Measurements from ENCODE around the gene IFI16. TPM values are rescaled to one million over a fixed set of nuclear protein-coding genes. Genes with fewer than 3 reads are reported as not detected.
A peak's percentile ranks its signal among the peaks of the same experiment; 100 is the strongest.

Gene IFI16
- total and polyA plus RNA-seq, 5 donors = 29.5 to 43.1 (median 34.1) TPM

GRCh38 chr1:159056069-159056698 lies 46.5 kb downstream of the IFI16 start:
- H3K27ac ChIP-seq (ENCODE audit: low read length) = no peak overlapping the region

GRCh38 chr1:159058751-159059150 lies 49.0 kb downstream of the IFI16 start:
- Histone ChIP-seq H3K27ac (ENCODE audit: low read length) (no peak overlapping the region), H3K27me3 (ENCODE audit: control insufficient read depth, insufficient read depth) (no peaks in the 10 kb centered on the region), H3K4me1 (ENCODE audit: control insufficient read depth, insufficient read depth, low read length) (no peaks in the 10 kb centered on the region), H3K9me3 (ENCODE audit: control insufficient read depth, low read length) (no peaks in the 10 kb centered on the region), H3K4me3 (ENCODE audit: low read length) (no peak overlapping the region)
- ATAC-seq (peak in 1 of 2 donors; percentile 29), DNase-seq (no peak)
- intact Hi-C loops (cut with DNase I) = no loop called here
- WGBS = 82% methylated on average over 7 of the region's 7 CpGs

More at GRCh38 chr1:159056069-159056698, 46.5 kb downstream of the IFI16 start:
- H3K27me3 ChIP-seq (ENCODE audit: control insufficient read depth, insufficient read depth) = no peaks in the 10 kb centered on the region
- H3K4me1 ChIP-seq (ENCODE audit: control insufficient read depth, insufficient read depth, low read length) = no peaks in the 10 kb centered on the region
- DNase-seq = no peak
- H3K9me3 ChIP-seq (ENCODE audit: control insufficient read depth, low read length) = no peaks in the 10 kb centered on the region
- intact Hi-C loops (cut with DNase I) = no loop called here
- WGBS = 83% methylated on average over 7 of the region's 7 CpGs
- H3K4me3 ChIP-seq (ENCODE audit: low read length) = no peak overlapping the region
- ATAC-seq = peak in 1 of 2 donors; percentile 37

- ATAC-seq = no peak
- no peak overlapping the region for H3K27ac ChIP-seq (ENCODE audit: low read length)
- no peaks in the 10 kb centered on the region for H3K27me3 ChIP-seq (ENCODE audit: control insufficient read depth, insufficient read depth)
- H3K9me3 ChIP-seq (ENCODE audit: control insufficient read depth, low read length) = no peaks in the 10 kb centered on the region
- no peaks in the 10 kb centered on the region for H3K4me1 ChIP-seq (ENCODE audit: control insufficient read depth, insufficient read depth, low read length)
- 95% methylated on average over 8 of the region's 8 CpGs for WGBS
- no peak overlapping the region for H3K4me3 ChIP-seq (ENCODE audit: low read length)
- peak in 1 of 3 donors; percentile 40 for DNase-seq
- intact Hi-C loops (cut with DNase I) = no loop called here
Measured at GRCh38 chr1:159065106-159065505, 55.4 kb downstream of the IFI16 start.

- ATAC-seq (no peak), DNase-seq (no peak)
- Histone ChIP-seq H3K27ac (ENCODE audit: low read length) (no peak overlapping the region), H3K4me3 (ENCODE audit: low read length) (no peak overlapping the region), H3K27me3 (ENCODE audit: control insufficient read depth, insufficient read depth) (no peaks in the 10 kb centered on the region), H3K4me1 (ENCODE audit: control insufficient read depth, insufficient read depth, low read length) (no peaks in the 10 kb centered on the region), H3K9me3 (ENCODE audit: control insufficient read depth, low read length) (no peaks in the 10 kb centered on the region)
- intact Hi-C loops (cut with DNase I) = no loop called here
- 75% methylated on average over 4 of the region's 4 CpGs for WGBS
Measured at GRCh38 chr1:159066108-159066507, 56.4 kb downstream of the IFI16 start.

GRCh38 chr1:159067699-159068621 lies 58.3 kb downstream of the IFI16 start:
- H3K4me3 ChIP-seq (ENCODE audit: low read length) = no peak overlapping the region
- no peak overlapping the region for H3K27ac ChIP-seq (ENCODE audit: low read length)
- WGBS = 48% methylated on average over 6 of the region's 6 CpGs
- H3K9me3 ChIP-seq (ENCODE audit: control insufficient read depth, low read length) = no peaks in the 10 kb centered on the region
- no peak for DNase-seq
- no peaks in the 10 kb centered on the region for H3K4me1 ChIP-seq (ENCODE audit: control insufficient read depth, insufficient read depth, low read length)
- peak; percentile 55 to 57 for ATAC-seq
- intact Hi-C loops (cut with DNase I) = no loop called here
- no peaks in the 10 kb centered on the region for H3K27me3 ChIP-seq (ENCODE audit: control insufficient read depth, insufficient read depth)

GRCh38 chr1:159068886-159069285 lies 59.2 kb downstream of the IFI16 start:
- no peaks in the 10 kb centered on the region for H3K27me3 ChIP-seq (ENCODE audit: control insufficient read depth, insufficient read depth)
- ATAC-seq (no peak), DNase-seq (no peak)
- no peak overlapping the region for H3K27ac ChIP-seq (ENCODE audit: low read length)
- 80% methylated on average over 2 of the region's 2 CpGs for WGBS
- H3K9me3 ChIP-seq (ENCODE audit: control insufficient read depth, low read length) = no peaks in the 10 kb centered on the region
- H3K4me1 ChIP-seq (ENCODE audit: control insufficient read depth, insufficient read depth, low read length) = no peaks in the 10 kb centered on the region
- intact Hi-C loops (cut with DNase I) = no loop called here
- H3K4me3 ChIP-seq (ENCODE audit: low read length) = no peak overlapping the region

- ATAC-seq (peak; percentile 60 to 66), DNase-seq (no peak)
- H3K27me3 ChIP-seq (ENCODE audit: control insufficient read depth, insufficient read depth) = no peaks in the 10 kb centered on the region
- H3K9me3 ChIP-seq (ENCODE audit: control insufficient read depth, low read length) = no peaks in the 10 kb centered on the region
- intact Hi-C loops (cut with DNase I) = loop anchor here in 3 of 4 donors (5.0 to 10.0 kb wide), 2 partner anchors 867 to 870 kb away; no protein-coding TSS in a partner anchor
- H3K4me3 ChIP-seq (ENCODE audit: low read length) = no peak overlapping the region
- no peaks in the 10 kb centered on the region for H3K4me1 ChIP-seq (ENCODE audit: control insufficient read depth, insufficient read depth, low read length)
- H3K27ac ChIP-seq (ENCODE audit: low read length) = no peak overlapping the region
Measured at GRCh38 chr1:159071970-159072582, 62.4 kb downstream of the IFI16 start.

- Histone ChIP-seq H3K9me3 (ENCODE audit: control insufficient read depth, low read length) (no peaks in the 10 kb centered on the region), H3K4me3 (ENCODE audit: low read length) (no peak within 1 kb of the TSS), H3K27ac (ENCODE audit: low read length) (no peak within 1 kb of the TSS), H3K4me1 (ENCODE audit: control insufficient read depth, insufficient read depth, low read length) (no peaks in the 10 kb centered on the region), H3K27me3 (ENCODE audit: control insufficient read depth, insufficient read depth) (no peaks in the 10 kb centered on the region)
- intact Hi-C loops (cut with DNase I) = loop anchor here in 2 of 4 donors (10.0 kb wide), 1 partner anchor 872 kb away; no protein-coding TSS in a partner anchor
- ATAC-seq (peak in 1 of 2 donors; percentile 26), DNase-seq (no peak)
- 64% methylated on average over 6 of the region's 6 CpGs for WGBS
Measured at GRCh38 chr1:159076438-159077119, 66.9 kb downstream of the IFI16 start, which contains the start of gene AIM2. TSS of gene AIM2 (minus strand) at chr1:159076766. CDS start at chr1:159073499, 3,267 bp downstream.

- WGBS = 84% methylated on average over 12 of the region's 12 CpGs
- Histone ChIP-seq H3K27me3 (ENCODE audit: control insufficient read depth, insufficient read depth) (no peaks in the 10 kb centered on the region), H3K4me3 (ENCODE audit: low read length) (no peak overlapping the region), H3K4me1 (ENCODE audit: control insufficient read depth, insufficient read depth, low read length) (no peaks in the 10 kb centered on the region), H3K27ac (ENCODE audit: low read length) (no peak overlapping the region), H3K9me3 (ENCODE audit: control insufficient read depth, low read length) (no peaks in the 10 kb centered on the region)
- ATAC-seq (no peak), DNase-seq (peak in 2 of 3 donors; percentile 21 to 55)
- intact Hi-C loops (cut with DNase I) = loop anchor here in 2 of 4 donors (10.0 kb wide), 1 partner anchor 873 kb away; no protein-coding TSS in a partner anchor
Measured at GRCh38 chr1:159077120-159077961, 67.6 kb downstream of the IFI16 start.

- 70% methylated on average over 1 of the region's 1 CpG for WGBS
- no peak overlapping the region for H3K27ac ChIP-seq (ENCODE audit: low read length)
- DNase-seq = no peak
- H3K4me3 ChIP-seq (ENCODE audit: low read length) = no peak overlapping the region
- H3K27me3 ChIP-seq (ENCODE audit: control insufficient read depth, insufficient read depth) = no peaks in the 10 kb centered on the region
- intact Hi-C loops (cut with DNase I) = loop anchor here in 2 of 4 donors (10.0 kb wide), 1 partner anchor 875 kb away; no protein-coding TSS in a partner anchor
- no peak for ATAC-seq
- no peaks in the 10 kb centered on the region for H3K4me1 ChIP-seq (ENCODE audit: control insufficient read depth, insufficient read depth, low read length)
- H3K9me3 ChIP-seq (ENCODE audit: control insufficient read depth, low read length) = no peaks in the 10 kb centered on the region
Measured at GRCh38 chr1:159079525-159079924, 69.8 kb downstream of the IFI16 start.

All from right cardiac atrium (tissue), 5 donors.